ENCODE data around the gene NCOR1.

Gene NCOR1

GRCh38 chr17:16085066-16085699 is 130.2 kb downstream of the NCOR1 start:
- no peak for DNase-seq (ENCODE audit: extremely low spot score)
- POLR2A ChIA-PET: no interaction called here
- CTCF ChIA-PET: interaction anchor here (1.6 kb wide), 1 partner anchor 13 kb away, joined by 5 read pairs; no protein-coding TSS in a partner anchor
- no peak for TF ChIP-seq CTCF (IDR thresholded peaks at IDR 0.05; ENCODE audit: control extremely low read depth, extremely low read depth, low read depth, missing control alignments)

- TF ChIP-seq CTCF (IDR thresholded peaks at IDR 0.05; ENCODE audit: control extremely low read depth, extremely low read depth, low read depth, missing control alignments): no peak
- POLR2A ChIA-PET: no interaction called here
- DNase-seq (ENCODE audit: extremely low spot score): no peak
- CTCF ChIA-PET: no interaction called here
Observed at GRCh38 chr17:16083223-16083622, 132.1 kb downstream of the NCOR1 start.

- DNase-seq (ENCODE audit: extremely low spot score): no peak
- ChIA-PET POLR2A (no interaction called here), CTCF (interaction anchor here (1.1 to 1.3 kb wide), 3 partner anchors 9 to 22 kb away, joined by 3 to 4 read pairs (median 3); no protein-coding TSS in a partner anchor)
- no peak for TF ChIP-seq CTCF (IDR thresholded peaks at IDR 0.05; ENCODE audit: control extremely low read depth, extremely low read depth, low read depth, missing control alignments)
Observed at GRCh38 chr17:16081507-16082087, 133.7 kb downstream of the NCOR1 start.

GRCh38 chr17:16080366-16080765 is 135.0 kb downstream of the NCOR1 start:
- no peak for TF ChIP-seq CTCF (IDR thresholded peaks at IDR 0.05; ENCODE audit: control extremely low read depth, extremely low read depth, low read depth, missing control alignments)
- CTCF ChIA-PET: interaction anchor here (0.7 kb wide), 1 partner anchor 17 kb away, joined by 3 read pairs; no protein-coding TSS in a partner anchor
- no peak for DNase-seq (ENCODE audit: extremely low spot score)
- POLR2A ChIA-PET: no interaction called here

GRCh38 chr17:16075949-16076348 is 139.4 kb downstream of the NCOR1 start:
- DNase-seq (ENCODE audit: extremely low spot score): no peak
- no peak for TF ChIP-seq CTCF (IDR thresholded peaks at IDR 0.05; ENCODE audit: control extremely low read depth, extremely low read depth, low read depth, missing control alignments)
- POLR2A ChIA-PET: no interaction called here
- CTCF ChIA-PET: interaction anchor here (0.9 kb wide), 1 partner anchor 16 kb away, joined by 3 read pairs; no protein-coding TSS in a partner anchor

- POLR2A ChIA-PET: no interaction called here
- TF ChIP-seq CTCF (IDR thresholded peaks at IDR 0.05; ENCODE audit: control extremely low read depth, extremely low read depth, low read depth, missing control alignments): no peak
- no peak for DNase-seq (ENCODE audit: extremely low spot score)
- CTCF ChIA-PET: interaction anchor here (1.3 to 2.4 kb wide), 2 partner anchors 8 to 289 kb away, joined by 3 to 6 read pairs; no protein-coding TSS in a partner anchor
Observed at GRCh38 chr17:16074423-16074822, 140.9 kb downstream of the NCOR1 start.

Data from GM10248 (cell line).